Heart left ventricle (tissue), 16 donors: Measurements from ENCODE around the gene CDKL5. TPM values are rescaled to one million over a fixed set of nuclear protein-coding genes. Genes with fewer than 3 reads are reported as not detected.
A peak's percentile ranks its signal among the peaks of the same experiment; 100 is the strongest.

Experiments used
- ATAC-seq, 4 donors: fragments of 200-7000 bp; cut with Tn5 transposase; one replicate each; pipeline ENCODE4 v1.9.1; 2020 to 2022; ENCODE audit warnings: moderate library complexity in 4 of 4, mild to moderate bottlenecking in 3 of 4, moderate number of reproducible peaks in 1 of 4
- DNase-seq, 5 donors: peaks; one replicate each; pipeline ENCODE4 v3.0.0-alpha.2; 2020
- H3K27ac ChIP-seq, 12 donors: fragments of 200-600 bp; sonication (generic) in 4 of 12; one replicate each; pipeline versions ENCODE4 v1.5.0 to v1.8.0; 2016 to 2022; ENCODE audit warnings: mild to moderate bottlenecking in 2 of 12
- H3K27me3 ChIP-seq, 9 donors: fragments of 200-600 bp; sonication (generic) in 2 of 9; one replicate each; pipeline versions ENCODE4 v1.5.1 to v1.8.0; 2016 to 2022; ENCODE audit warnings: mild to moderate bottlenecking in 3 of 9
- H3K36me3 ChIP-seq, 9 donors: fragments of 200-600 bp; sonication (generic) in 2 of 9; one replicate each; pipeline versions ENCODE4 v1.5.0 to v1.8.0; 2018 to 2022; ENCODE audit warnings: mild to moderate bottlenecking in 2 of 9
- H3K4me1 ChIP-seq, 12 donors: fragments of 200-600 bp; sonication (generic) in 4 of 12; one replicate each; pipeline versions ENCODE4 v1.5.0 to v1.8.0; 2016 to 2022; ENCODE audit warnings: mild to moderate bottlenecking in 3 of 12
- H3K4me3 ChIP-seq, 12 donors: fragments of 200-600 bp; sonication (generic) in 4 of 12; one replicate each; pipeline versions ENCODE4 v1.5.0 to v1.8.0; 2017 to 2022; ENCODE audit warnings: mild to moderate bottlenecking in 9 of 12, moderate library complexity in 4 of 12
- H3K9me3 ChIP-seq, 12 donors: fragments of 200-600 bp; sonication (generic) in 4 of 12; one replicate each; pipeline versions ENCODE4 v1.5.0 to v1.8.0; 2016 to 2022; ENCODE audit warnings: mild to moderate bottlenecking in 1 of 12
- POLR2A ChIP-seq, 2 donors: fragments of 450-650 bp; IDR thresholded peaks; one replicate each; pipeline ENCODE4 v1.6.1; 2017; ENCODE audit warnings: antibody characterized with exemption in 2 of 2, mild to moderate bottlenecking in 2 of 2, moderate library complexity in 2 of 2
- WGBS, 4 donors: extraction: QIAGEN DNeasy Blood & Tissue Kit in 2 of 4; methylation state at CpG; one replicate each; pipeline versions ENCODE4 v1.1.5 to v1.1.7; 2013 to 2018; 5-methylcytosine and 5-hydroxymethylcytosine counted together
- intact Hi-C, 10 donors: fragments of 100-400 bp; cut with DNase I; formaldehyde crosslinking; loops; one replicate each; pipeline versions ENCODE4 v1.11.1 to v1.14.2; 2022
- polyA plus RNA-seq, 2 donors: library from polyadenylated mRNA; stranded (reverse); fragments of 200-250 nt; gene quantifications; one replicate each; pipeline ENCODE4 v1.2.3, GENCODE V29; 2013
- total RNA-seq, 9 donors: library from RNA; depleted of rRNA in 2 of 9; stranded (reverse); fragments of >200 nt in 2 of 9; fragmentation: NEBNext Ultra II Directional in 3 of 9; extraction: Animal tissue kit (Norgen Biotek cat#: 25700) in 3 of 9; gene quantifications; one replicate each; pipeline versions ENCODE4 v1.1.0 to v1.2.4, GENCODE V29; 2016 to 2023
- TF ChIP-seq, protein P1 (sequence below), 12 donors: fragments of 200-600 bp; sonication (generic) in 4 of 12; IDR thresholded peaks; one replicate each; pipeline versions ENCODE4 v1.5.0 to v1.8.0; 2018 to 2022; ENCODE audit warnings: antibody characterized with exemption in 12 of 12, mild to moderate bottlenecking in 5 of 12
- donor health status: ischemic (EF 13 %, LVEDD 7.1; RV severe dilation, severe dysfunction).
- donor health status: healthy with polysubstance abuse.
- donor health status: DM: no; HTN: yes; CAD: no.
- donor health status: DM: no; HTN: no; CAD: no.
- donor health status: ischemic (EF 25% LVEDD 6.9; RV normal size, moderate dysfunction).
- donor health status: ischemic (EF 25% LVEDD 5.7; RV mildly dilated, moderate dysfunction).
- donor health status: healthy.
- donor health status: DM: yes; HTN: yes; CAD: no.
- donor health status: ischemic (EF 35%, LVEDD 5.7; RV mildly dilated, moderate dysfunction).
- donor health status: nonischemic (EF 11% LVEDD 7.7; RV severe dilation, severe dysfunction).
- donor health status: DM: yes; HTN: yes; CAD: no.
- donor health status: PGD.
- donor health status: ischemic (EF 29% LVEDD 5.4; RV normal size, mild dysfunction).
- donor health status: nonischemic (EF 23%, LVEDD 6.1; RV moderate dilation, normal function).

CDKL5 gene
- total and polyA plus RNA-seq, 11 donors = 3.0 to 12.5 (median 9.3) TPM

DNA sequence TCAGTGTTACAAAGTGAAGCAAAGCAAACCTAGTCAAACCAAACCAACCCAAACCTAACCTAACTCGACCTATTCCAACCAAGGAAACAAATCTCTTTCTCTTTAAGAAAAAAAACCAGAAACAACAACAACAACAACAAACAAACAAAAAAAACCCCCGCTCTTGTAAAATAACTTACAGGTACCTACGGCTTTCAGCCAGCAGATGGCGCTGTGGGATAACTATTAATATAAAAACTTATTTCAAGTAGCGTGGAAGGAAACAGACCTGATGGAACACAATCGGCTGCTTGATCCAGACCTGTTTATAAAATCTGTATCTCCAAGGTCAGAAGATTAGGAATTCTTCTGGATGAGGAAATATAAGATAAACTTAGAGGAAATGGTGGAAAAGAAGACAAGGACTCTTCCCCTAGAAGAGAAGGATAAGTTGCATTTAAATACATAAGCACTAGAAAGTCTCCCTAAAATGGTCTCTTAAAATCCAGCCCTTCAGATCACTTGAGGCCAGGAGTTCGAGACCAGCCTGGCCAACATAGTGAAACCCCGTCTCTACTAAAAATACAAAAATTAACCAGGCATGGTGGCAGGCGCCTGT is 34.4 kb upstream of the CDKL5 start:
- WGBS, 4 donors = 19 to 22% (median 21%) methylated on average over 9 of the region's 9 CpGs
- ATAC-seq = no peak
- peak; percentile 24 to 72 (median 39) for DNase-seq
- Histone ChIP-seq H3K4me1 (no peaks in the 10 kb centered on the region), H3K27me3 (no peaks in the 10 kb centered on the region), H3K9me3 (no peaks in the 10 kb centered on the region), H3K27ac (no peak overlapping the region), H3K4me3 (no peak overlapping the region), H3K36me3 (no peaks in the 10 kb centered on the region)
- TF ChIP-seq POLR2A (IDR thresholded peaks at IDR 0.05) = no peak
- TF ChIP-seq, protein P1, sequence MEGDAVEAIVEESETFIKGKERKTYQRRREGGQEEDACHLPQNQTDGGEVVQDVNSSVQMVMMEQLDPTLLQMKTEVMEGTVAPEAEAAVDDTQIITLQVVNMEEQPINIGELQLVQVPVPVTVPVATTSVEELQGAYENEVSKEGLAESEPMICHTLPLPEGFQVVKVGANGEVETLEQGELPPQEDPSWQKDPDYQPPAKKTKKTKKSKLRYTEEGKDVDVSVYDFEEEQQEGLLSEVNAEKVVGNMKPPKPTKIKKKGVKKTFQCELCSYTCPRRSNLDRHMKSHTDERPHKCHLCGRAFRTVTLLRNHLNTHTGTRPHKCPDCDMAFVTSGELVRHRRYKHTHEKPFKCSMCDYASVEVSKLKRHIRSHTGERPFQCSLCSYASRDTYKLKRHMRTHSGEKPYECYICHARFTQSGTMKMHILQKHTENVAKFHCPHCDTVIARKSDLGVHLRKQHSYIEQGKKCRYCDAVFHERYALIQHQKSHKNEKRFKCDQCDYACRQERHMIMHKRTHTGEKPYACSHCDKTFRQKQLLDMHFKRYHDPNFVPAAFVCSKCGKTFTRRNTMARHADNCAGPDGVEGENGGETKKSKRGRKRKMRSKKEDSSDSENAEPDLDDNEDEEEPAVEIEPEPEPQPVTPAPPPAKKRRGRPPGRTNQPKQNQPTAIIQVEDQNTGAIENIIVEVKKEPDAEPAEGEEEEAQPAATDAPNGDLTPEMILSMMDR (IDR thresholded peaks at IDR 0.05) = peak; percentile 56 to 92 (median 66)
- intact Hi-C loops = loop anchor here (1.0 to 10.0 kb wide), 11 partner anchors 504 to 946 kb away; no protein-coding TSS in a partner anchor

DNA sequence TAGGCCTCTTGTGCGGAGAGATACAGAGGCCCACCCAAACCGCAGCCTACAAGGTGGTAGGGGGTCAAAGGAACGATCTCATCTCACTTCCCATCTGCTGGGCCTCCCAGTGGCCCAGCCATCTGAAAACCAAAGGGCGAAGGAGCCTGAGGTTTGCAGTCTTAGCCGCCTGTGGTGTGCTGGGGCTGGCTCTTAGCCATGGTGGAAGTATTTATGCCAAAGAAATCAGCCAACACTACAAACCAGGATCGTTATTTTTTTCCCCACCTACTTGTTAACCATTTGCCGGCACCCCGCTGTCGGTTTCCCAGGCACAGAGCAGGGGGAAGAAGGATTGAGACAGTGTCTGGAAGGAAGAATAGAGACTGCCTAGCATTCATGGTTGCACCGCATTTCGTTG is 30.9 kb upstream of the CDKL5 start:
- DNase-seq = no peak
- 72 to 78% (median 76%) methylated on average over 11 of the region's 11 CpGs for WGBS, 4 donors
- no peak for TF ChIP-seq POLR2A (IDR thresholded peaks at IDR 0.05)
- TF ChIP-seq, protein P1 (IDR thresholded peaks at IDR 0.05) = no peak
- no peaks in the 10 kb centered on the region for H3K36me3 ChIP-seq
- no peaks in the 10 kb centered on the region for H3K4me1 ChIP-seq
- H3K4me3 ChIP-seq = no peak overlapping the region
- no peak overlapping the region for H3K27ac ChIP-seq
- intact Hi-C loops = loop anchor here in 9 of 10 donors (5.0 to 10.0 kb wide), 8 partner anchors 500 to 943 kb away; no protein-coding TSS in a partner anchor
- H3K27me3 ChIP-seq = no peaks in the 10 kb centered on the region
- ATAC-seq = no peak
- no peaks in the 10 kb centered on the region for H3K9me3 ChIP-seq

DNA sequence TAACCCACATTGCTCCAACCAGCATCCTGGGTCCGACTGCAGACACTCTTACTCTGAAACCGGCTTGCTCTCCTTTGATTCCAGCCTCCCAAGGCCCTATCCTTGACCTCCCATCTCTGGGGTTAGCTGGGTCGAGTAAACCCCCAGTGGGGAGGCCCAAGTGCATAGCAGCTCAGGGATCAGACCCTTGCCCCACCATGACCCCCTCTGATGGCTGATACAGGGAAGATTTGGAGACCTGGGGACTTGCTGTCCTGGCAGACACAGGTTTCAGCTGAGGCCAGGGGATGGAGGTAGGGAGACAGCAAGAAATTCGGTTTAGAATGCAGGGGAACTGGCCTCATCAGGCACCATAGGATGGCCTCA is 23.6 kb upstream of the CDKL5 start:
- DNase-seq (no peak), ATAC-seq (no peak)
- Histone ChIP-seq H3K4me3 (no peak overlapping the region), H3K4me1 (no peaks in the 10 kb centered on the region), H3K36me3 (no peaks in the 10 kb centered on the region), H3K27me3 (no peaks in the 10 kb centered on the region), H3K9me3 (peaks cover 0 to 9% (median 0%) of the 10 kb centered on the region in 12 donors), H3K27ac (no peak overlapping the region)
- intact Hi-C loops = loop anchor here in 1 of 10 donors (10.0 kb wide), 1 partner anchor 583 kb away; the partner anchor contains the start of gene PHKA2
- TF ChIP-seq, protein P1 (IDR thresholded peaks at IDR 0.05) = no peak
- TF ChIP-seq POLR2A (IDR thresholded peaks at IDR 0.05) = no peak
- WGBS, 4 donors = 55 to 80% (median 68%) methylated on average over 4 of the region's 4 CpGs

DNA sequence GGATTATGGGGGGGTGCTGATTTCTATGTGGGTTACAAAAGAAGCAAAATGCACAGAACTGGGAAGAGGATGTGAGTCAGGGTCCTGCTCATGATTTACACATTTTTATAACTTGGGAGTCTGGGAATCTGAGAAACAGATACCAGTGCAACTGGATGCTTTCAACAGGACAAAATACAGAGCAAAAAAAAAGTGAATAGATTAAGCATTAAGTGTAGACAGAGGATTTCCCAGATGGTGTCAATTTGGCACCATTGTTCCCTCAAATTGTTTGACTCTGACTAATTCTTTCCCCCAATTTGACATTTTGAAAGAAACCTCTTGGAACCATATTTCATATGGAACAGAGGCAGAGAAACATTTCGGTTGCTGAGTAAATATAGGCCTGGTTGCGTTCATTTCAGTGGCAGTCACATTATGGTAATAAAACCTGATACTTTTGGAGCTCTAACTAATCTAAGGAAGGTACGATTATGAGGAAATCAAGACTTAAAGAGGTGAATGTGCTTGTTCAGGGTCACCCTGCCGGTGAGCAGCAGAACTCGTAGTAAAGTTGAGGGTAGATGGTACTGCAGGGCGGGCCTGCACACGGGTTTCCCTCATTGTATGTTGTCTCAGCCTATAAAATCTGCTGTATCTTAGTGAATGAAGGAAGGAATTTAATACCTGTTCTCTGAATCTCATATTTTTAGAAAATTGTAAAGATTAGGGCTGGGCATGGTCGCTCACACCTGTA is 18.7 kb upstream of the CDKL5 start:
- no peak for DNase-seq
- H3K4me3 ChIP-seq = no peak overlapping the region
- no peak overlapping the region for H3K27ac ChIP-seq
- ATAC-seq = no peak
- H3K36me3 ChIP-seq = no peaks in the 10 kb centered on the region
- intact Hi-C loops = loop anchor here in 2 of 10 donors (5.0 to 10.0 kb wide), 2 partner anchors 496 to 578 kb away; partner anchors contain the start of gene PHKA2 (in 1 of the 2)
- 81 to 93% (median 88%) methylated on average over 8 of the region's 8 CpGs for WGBS, 4 donors
- H3K27me3 ChIP-seq = no peaks in the 10 kb centered on the region
- H3K4me1 ChIP-seq = no peaks in the 10 kb centered on the region
- peaks cover 0 to 9% (median 0%) of the 10 kb centered on the region in 12 donors for H3K9me3 ChIP-seq
- TF ChIP-seq, protein P1 (IDR thresholded peaks at IDR 0.05) = no peak
- TF ChIP-seq POLR2A (IDR thresholded peaks at IDR 0.05) = no peak
